H1 (cell line): ENCODE results near the gene EXOC2. TPM values are rescaled to one million over a fixed set of nuclear protein-coding genes. Genes with fewer than 3 reads are reported as not detected.

Experiments
- CHD1 ChIP-seq: IDR thresholded peaks from 2 replicates; pipeline ENCODE4 v1.6.1; 2012; ENCODE audit warnings: low read depth, low read length, improper control_type of control experiment
- EGR1 ChIP-seq: IDR thresholded peaks from 2 replicates; pipeline ENCODE4 v1.6.1; 2011; ENCODE audit warnings: low read depth, low read length, borderline replicate concordance
- MAFK ChIP-seq: IDR thresholded peaks from 2 replicates; pipeline ENCODE4 v1.6.1; 2012; ENCODE audit warnings: low read depth, mild to moderate bottlenecking, improper control_type of control experiment, low read length
- POLR2AphosphoS5 ChIP-seq: IDR thresholded peaks from 2 replicates; pipeline ENCODE4 v1.6.1; 2011; ENCODE audit warnings: low read depth, low read length
- RAD21 ChIP-seq, 2 experiments: IDR thresholded peaks in 1 of 2; conservative IDR thresholded peaks in 1 of 2; 2 replicates each; pipeline ENCODE4 v1.6.1; 2011; ENCODE audit warnings: low read depth in 2 of 2, low read length in 2 of 2, improper control_type of control experiment in 1 of 2, inconsistent platforms in 1 of 2, mild to moderate bottlenecking in 1 of 2, moderate library complexity in 1 of 2
- RNF2 ChIP-seq: fragments of 200-900, 300-1000 bp; sonication (generic); IDR thresholded peaks from 2 replicates; pipeline ENCODE4 v1.7.1; 2016; ENCODE audit warnings: borderline replicate concordance, low read depth, mild to moderate bottlenecking, antibody characterized with exemption, low read length; ENCODE audit not compliant: poor library complexity, severe bottlenecking; ENCODE audit errors: missing control alignments
- SRF ChIP-seq: IDR thresholded peaks from 2 replicates; pipeline ENCODE4 v1.6.1; 2011; ENCODE audit warnings: mild to moderate bottlenecking, low read depth, low read length, moderate library complexity
- polyA plus RNA-seq, 7 experiments: library from polyadenylated mRNA; depleted of rRNA in 3 of 7; stranded (reverse) in 5 of 7; unstranded in 2 of 7; fragments of >200 nt in 5 of 7; fragments of 200-250 nt in 2 of 7; gene quantifications; 1 replicate in 5 of 7; 2 replicates in 1 of 7; 4 replicates in 1 of 7; pipeline versions ENCODE4 v1.2.1 to v1.2.3, GENCODE V29; 2011 to 2013; ENCODE audit warnings: missing spikeins in 2 of 7, mixed read lengths in 2 of 7
- total RNA-seq: library from RNA; stranded (reverse); fragmentation: NEBNext Ultra II Directional; extraction: Animal tissue kit (Norgen Biotek cat#: 25700); gene quantifications from 2 replicates; pipeline ENCODE4 v1.2.1, GENCODE V29; 2021

The EXOC2 gene
- total and polyA plus RNA-seq, 2 of the 8 experiments (the other 6 are each of a cell fraction or from before 2014, with no cell fraction given), result 25.5 to 44.4 TPM

- no peak for TF ChIP-seq CHD1
- TF ChIP-seq RAD21 (IDR thresholded peaks at IDR 0.05 in 1 of 2, conservative IDR thresholded peaks at IDR 0.05 in 1 of 2; ENCODE audit: low read depth in 2 of 2, low read length in 2 of 2), result no peak
- no peak for TF ChIP-seq SRF
- no peak for TF ChIP-seq POLR2AphosphoS5
- no peak for TF ChIP-seq MAFK
- TF ChIP-seq RNF2, result no peak
- no peak for TF ChIP-seq EGR1
These were observed 13.7 kb downstream of the EXOC2 start (continued) for GRCh38 chr6:679282-679681.
